ENCODE results near the gene SPO11. TPM values are rescaled to one million over a fixed set of nuclear protein-coding genes. Genes with fewer than 3 reads are reported as not detected.

Gene SPO11
- total RNA-seq, 1 experiment from 2014 or later, result not detected

- Mint-ChIP-seq H3K4me3 (ENCODE audit: unreplicated experiment) (no peak overlapping the region), H3K4me1 (ENCODE audit: low read depth, unreplicated experiment) (no peaks in the 10 kb centered on the region), H3K27me3 (ENCODE audit: insufficient read depth, unreplicated experiment) (no peaks in the 10 kb centered on the region), H3K9me3 (ENCODE audit: unreplicated experiment) (no peaks in the 10 kb centered on the region), H3K36me3 (ENCODE audit: insufficient read depth, unreplicated experiment) (peaks cover 99% of the 10 kb centered on the region), H3K27ac (ENCODE audit: unreplicated experiment) (no peak overlapping the region)
- ChIA-PET POLR2A (no interaction called here), CTCF (no interaction called here)
- H3K27me3 ChIP-seq (replicated peaks; ENCODE audit: control insufficient read depth, insufficient read depth, low read length), result no peaks in the 10 kb centered on the region
- H3K4me1 ChIP-seq, result no peaks in the 10 kb centered on the region
- BruUV-seq (replicated peaks), result no TSS peak
- no peak for TF ChIP-seq CTCF (IDR thresholded peaks at IDR 0.05; ENCODE audit: insufficient read depth in 1 of 2, low read depth in 1 of 2, low read length in 1 of 2, severe bottlenecking in 1 of 2, unreplicated experiment in 1 of 2)
- no peaks in the 10 kb centered on the region for H3K9me3 ChIP-seq
- H3K36me3 ChIP-seq (ENCODE audit: control insufficient read depth, insufficient read depth, low read length), result peaks cover 16% of the 10 kb centered on the region
- no peak overlapping the region for H3K4me3 ChIP-seq (ENCODE audit: low read depth, low read length)
- no peak for DNase-seq
- intact Hi-C loops (cut with micrococcal nuclease; ENCODE audit: unreplicated experiment), result no loop called here
These were observed 43.2 kb downstream of the SPO11 start for GRCh38 chr20:57372581-57373350.

GRCh38 chr20:57374343-57374930 lies 44.8 kb downstream of the SPO11 start:
- Histone ChIP-seq H3K36me3 (ENCODE audit: control insufficient read depth, insufficient read depth, low read length) (peaks cover 16% of the 10 kb centered on the region), H3K4me1 (no peaks in the 10 kb centered on the region), H3K27me3 (replicated peaks; ENCODE audit: control insufficient read depth, insufficient read depth, low read length) (no peaks in the 10 kb centered on the region), H3K9me3 (no peaks in the 10 kb centered on the region), H3K4me3 (ENCODE audit: low read depth, low read length) (no peak overlapping the region)
- no TSS peak for BruUV-seq (replicated peaks)
- Mint-ChIP-seq H3K9me3 (ENCODE audit: unreplicated experiment) (no peaks in the 10 kb centered on the region), H3K36me3 (ENCODE audit: insufficient read depth, unreplicated experiment) (peaks cover 99% of the 10 kb centered on the region), H3K27ac (ENCODE audit: unreplicated experiment) (no peak overlapping the region), H3K4me3 (ENCODE audit: unreplicated experiment) (no peak overlapping the region), H3K4me1 (ENCODE audit: low read depth, unreplicated experiment) (no peaks in the 10 kb centered on the region), H3K27me3 (ENCODE audit: insufficient read depth, unreplicated experiment) (no peaks in the 10 kb centered on the region)
- ChIA-PET CTCF (no interaction called here), POLR2A (no interaction called here)
- intact Hi-C loops (cut with micrococcal nuclease; ENCODE audit: unreplicated experiment), result no loop called here
- DNase-seq, result no peak
- TF ChIP-seq CTCF (IDR thresholded peaks at IDR 0.05; ENCODE audit: insufficient read depth in 1 of 2, low read depth in 1 of 2, low read length in 1 of 2, severe bottlenecking in 1 of 2, unreplicated experiment in 1 of 2), result no peak

GRCh38 chr20:57374931-57375651 lies 45.5 kb downstream of the SPO11 start:
- no peaks in the 10 kb centered on the region for H3K27me3 Mint-ChIP-seq (ENCODE audit: insufficient read depth, unreplicated experiment)
- H3K27ac Mint-ChIP-seq (ENCODE audit: unreplicated experiment), result peak overlapping the region; percentile 8
- Histone ChIP-seq H3K4me1 (no peaks in the 10 kb centered on the region), H3K4me3 (ENCODE audit: low read depth, low read length) (no peak overlapping the region), H3K36me3 (ENCODE audit: control insufficient read depth, insufficient read depth, low read length) (peaks cover 12% of the 10 kb centered on the region), H3K9me3 (no peaks in the 10 kb centered on the region), H3K27me3 (replicated peaks; ENCODE audit: control insufficient read depth, insufficient read depth, low read length) (no peaks in the 10 kb centered on the region)
- ChIA-PET CTCF (interaction anchor here (0.6 to 1.2 kb wide), 2 partner anchors 51 to 89 kb away, joined by 3 read pairs; no protein-coding TSS in a partner anchor), POLR2A (no interaction called here)
- no peaks in the 10 kb centered on the region for H3K4me1 Mint-ChIP-seq (ENCODE audit: low read depth, unreplicated experiment)
- intact Hi-C loops (cut with micrococcal nuclease; ENCODE audit: unreplicated experiment), result no loop called here
- no TSS peak for BruUV-seq (replicated peaks)
- peaks cover 98% of the 10 kb centered on the region for H3K36me3 Mint-ChIP-seq (ENCODE audit: insufficient read depth, unreplicated experiment)
- H3K9me3 Mint-ChIP-seq (ENCODE audit: unreplicated experiment), result no peaks in the 10 kb centered on the region
- no peak overlapping the region for H3K4me3 Mint-ChIP-seq (ENCODE audit: unreplicated experiment)
- no peak for DNase-seq
- TF ChIP-seq CTCF (IDR thresholded peaks at IDR 0.05; ENCODE audit: insufficient read depth in 1 of 2, low read depth in 1 of 2, low read length in 1 of 2, severe bottlenecking in 1 of 2, unreplicated experiment in 1 of 2), result no peak

All from Caco-2 (cell line).